Measurements from ENCODE around the gene MTRFR. TPM values are rescaled to one million over a fixed set of nuclear protein-coding genes. Genes with fewer than 3 reads are reported as not detected.

MTRFR gene
- total and polyA plus RNA-seq, 4 donors, result 5.7 to 15.2 (median 11.1) TPM

DNA sequence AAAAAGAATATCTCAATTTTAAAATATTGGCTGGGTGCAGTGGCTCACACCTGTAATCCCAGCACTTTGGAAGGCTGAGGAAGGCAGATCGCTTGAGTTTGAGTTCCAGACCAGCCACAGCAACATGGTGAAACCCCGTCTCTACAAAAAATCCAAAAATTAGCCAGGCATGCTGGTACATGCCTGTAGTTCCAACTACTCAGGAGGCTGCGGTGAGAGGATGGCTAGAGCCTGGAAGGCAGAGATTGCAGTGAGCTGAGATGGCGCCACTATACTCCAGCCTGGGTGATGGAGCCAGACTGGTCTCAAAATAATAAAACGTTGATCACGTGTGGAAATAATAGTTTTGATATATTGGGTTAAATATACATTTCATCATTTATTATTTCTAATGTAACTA, 5.7 kb downstream of the MTRFR start (continued):
- TF ChIP-seq EGR1 (IDR thresholded peaks at IDR 0.05; ENCODE audit: low read depth in 2 of 2) (no peak), ATF3 (IDR thresholded peaks at IDR 0.05) (no peak), HNF4A (conservative IDR thresholded peaks at IDR 0.05) (no peak), FOXA1 (IDR thresholded peaks at IDR 0.05) (no peak), FOXA2 (IDR thresholded peaks at IDR 0.05) (no peak), NR2F2 (IDR thresholded peaks at IDR 0.05) (no peak), RAD21 (IDR thresholded peaks at IDR 0.05) (no peak)
- TF ChIP-seq, protein P1, sequence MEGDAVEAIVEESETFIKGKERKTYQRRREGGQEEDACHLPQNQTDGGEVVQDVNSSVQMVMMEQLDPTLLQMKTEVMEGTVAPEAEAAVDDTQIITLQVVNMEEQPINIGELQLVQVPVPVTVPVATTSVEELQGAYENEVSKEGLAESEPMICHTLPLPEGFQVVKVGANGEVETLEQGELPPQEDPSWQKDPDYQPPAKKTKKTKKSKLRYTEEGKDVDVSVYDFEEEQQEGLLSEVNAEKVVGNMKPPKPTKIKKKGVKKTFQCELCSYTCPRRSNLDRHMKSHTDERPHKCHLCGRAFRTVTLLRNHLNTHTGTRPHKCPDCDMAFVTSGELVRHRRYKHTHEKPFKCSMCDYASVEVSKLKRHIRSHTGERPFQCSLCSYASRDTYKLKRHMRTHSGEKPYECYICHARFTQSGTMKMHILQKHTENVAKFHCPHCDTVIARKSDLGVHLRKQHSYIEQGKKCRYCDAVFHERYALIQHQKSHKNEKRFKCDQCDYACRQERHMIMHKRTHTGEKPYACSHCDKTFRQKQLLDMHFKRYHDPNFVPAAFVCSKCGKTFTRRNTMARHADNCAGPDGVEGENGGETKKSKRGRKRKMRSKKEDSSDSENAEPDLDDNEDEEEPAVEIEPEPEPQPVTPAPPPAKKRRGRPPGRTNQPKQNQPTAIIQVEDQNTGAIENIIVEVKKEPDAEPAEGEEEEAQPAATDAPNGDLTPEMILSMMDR (IDR thresholded peaks at IDR 0.05; ENCODE audit: low read depth, low read length, missing input control), result no peak

- DNase-seq (ENCODE audit: low spot score), result no peak
- no peak overlapping the region for H3K4me3 ChIP-seq (ENCODE audit: low read depth in 1 of 3, low read length in 3 of 3)
- peaks cover 0 to 6% (median 2%) of the 10 kb centered on the region in 4 donors for H3K4me1 ChIP-seq (ENCODE audit: control insufficient read depth in 4 of 4, insufficient read depth in 4 of 4, low read length in 3 of 4)
- H3K36me3 ChIP-seq (ENCODE audit: control insufficient read depth in 4 of 4, insufficient read depth in 3 of 4, low read depth in 1 of 4, low read length in 3 of 4), result peaks cover 0 to 4% (median 0%) of the 10 kb centered on the region in 4 donors
- H3K9ac ChIP-seq (ENCODE audit: low read depth in 1 of 2, low read length in 2 of 2), result no peak overlapping the region
- TF ChIP-seq RAD21 (IDR thresholded peaks at IDR 0.05), result no peak
- no peak for TF ChIP-seq FOXA1 (IDR thresholded peaks at IDR 0.05)
- no peak for TF ChIP-seq MAX (IDR thresholded peaks at IDR 0.05)
- TF ChIP-seq YY1 (IDR thresholded peaks at IDR 0.05), result no peak
- no peak for TF ChIP-seq TAF1 (conservative IDR thresholded peaks at IDR 0.05)
- TF ChIP-seq NR2F2 (IDR thresholded peaks at IDR 0.05), result no peak
- no peak for TF ChIP-seq RXRA (IDR thresholded peaks at IDR 0.05)
- TF ChIP-seq HNF4G (IDR thresholded peaks at IDR 0.05), result no peak
- TF ChIP-seq HNF4A (conservative IDR thresholded peaks at IDR 0.05), result no peak
- no peak for TF ChIP-seq SP1 (IDR thresholded peaks at IDR 0.05)
- no peak for TF ChIP-seq FOXA2 (IDR thresholded peaks at IDR 0.05)
- TF ChIP-seq ATF3 (IDR thresholded peaks at IDR 0.05), result no peak
- no peak for TF ChIP-seq GABPA (IDR thresholded peaks at IDR 0.05 in 1 of 2, conservative IDR thresholded peaks at IDR 0.05 in 1 of 2)
- no peak for TF ChIP-seq JUND (IDR thresholded peaks at IDR 0.05)
- TF ChIP-seq REST (IDR thresholded peaks at IDR 0.05), result no peak
- TF ChIP-seq, protein P2, sequence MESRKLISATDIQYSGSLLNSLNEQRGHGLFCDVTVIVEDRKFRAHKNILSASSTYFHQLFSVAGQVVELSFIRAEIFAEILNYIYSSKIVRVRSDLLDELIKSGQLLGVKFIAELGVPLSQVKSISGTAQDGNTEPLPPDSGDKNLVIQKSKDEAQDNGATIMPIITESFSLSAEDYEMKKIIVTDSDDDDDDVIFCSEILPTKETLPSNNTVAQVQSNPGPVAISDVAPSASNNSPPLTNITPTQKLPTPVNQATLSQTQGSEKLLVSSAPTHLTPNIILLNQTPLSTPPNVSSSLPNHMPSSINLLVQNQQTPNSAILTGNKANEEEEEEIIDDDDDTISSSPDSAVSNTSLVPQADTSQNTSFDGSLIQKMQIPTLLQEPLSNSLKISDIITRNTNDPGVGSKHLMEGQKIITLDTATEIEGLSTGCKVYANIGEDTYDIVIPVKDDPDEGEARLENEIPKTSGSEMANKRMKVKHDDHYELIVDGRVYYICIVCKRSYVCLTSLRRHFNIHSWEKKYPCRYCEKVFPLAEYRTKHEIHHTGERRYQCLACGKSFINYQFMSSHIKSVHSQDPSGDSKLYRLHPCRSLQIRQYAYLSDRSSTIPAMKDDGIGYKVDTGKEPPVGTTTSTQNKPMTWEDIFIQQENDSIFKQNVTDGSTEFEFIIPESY (IDR thresholded peaks at IDR 0.05), result no peak
- H3K9me3 ChIP-seq (ENCODE audit: control insufficient read depth in 4 of 4, low read length in 3 of 4), result no peaks in the 10 kb centered on the region
- 52% methylated on average over 11 of the region's 11 CpGs for WGBS
- H3K27me3 ChIP-seq (ENCODE audit: control insufficient read depth in 4 of 4, insufficient read depth in 4 of 4, low read length in 3 of 4), result no peaks in the 10 kb centered on the region
- H3K27ac ChIP-seq (ENCODE audit: low read depth in 1 of 2, low read length in 2 of 2), result no peak overlapping the region
These were observed 9.1 kb downstream of the MTRFR start for GRCh38 chr12:123242116-123242904.
